Ovary (tissue), 3 donors: ENCODE measurements around the gene GABBR2.

Experiments used
- CTCF ChIP-seq, 3 donors: fragments of 450-650 bp in 2 of 3; fragments of 200-600 bp in 1 of 3; IDR thresholded peaks; one replicate each; pipeline versions ENCODE4 v1.5.1 to v1.8.0; 2016 to 2022; ENCODE audit warnings: antibody characterized with exemption in 3 of 3, mild to moderate bottlenecking in 1 of 3
- EP300 ChIP-seq: sonication (generic); formaldehyde crosslinking; IDR thresholded peaks from one replicate; pipeline ENCODE4 v1.6.1; 2017; ENCODE audit warnings: antibody characterized with exemption
- POLR2A ChIP-seq: fragments of 450-650 bp; IDR thresholded peaks from one replicate; pipeline ENCODE4 v1.6.1; 2017; ENCODE audit warnings: antibody characterized with exemption, mild to moderate bottlenecking, moderate library complexity
- donor health status: DM: no; HTN: no; CAD: no.

GRCh38 chr9:98333703-98334582 lies 374.8 kb downstream of the GABBR2 start:
- TF ChIP-seq POLR2A (no peak), CTCF (IDR thresholded peaks at IDR 0.05) (no peak), EP300 (no peak)
